HepG2 (cell line): ENCODE measurements around the gene DDIT4. TPM values are rescaled to one million over a fixed set of nuclear protein-coding genes. Genes with fewer than 3 reads are reported as not detected.

ENCODE experiments used
- AHR ChIP-seq: IDR thresholded peaks from 2 replicates; pipeline ENCODE4 v1.6.1; 2018; ENCODE audit warnings: missing genetic modification reagents, missing compliant biosample characterization
- AKNA ChIP-seq: sonication (generic); formaldehyde crosslinking; IDR thresholded peaks from 2 replicates; pipeline ENCODE4 v1.4.0; 2020; ENCODE audit warnings: missing genetic modification reagents, borderline replicate concordance
- BRF2 ChIP-seq: sonication (generic); formaldehyde crosslinking; IDR thresholded peaks from 2 replicates; pipeline ENCODE4 v1.8.1; 2022; ENCODE audit warnings: mild to moderate bottlenecking, missing genetic modification reagents
- CREBL2 ChIP-seq: sonication (generic); formaldehyde crosslinking; IDR thresholded peaks from 2 replicates; pipeline ENCODE4 v1.8.1; 2023; ENCODE audit warnings: missing genetic modification reagents, mild to moderate bottlenecking, borderline replicate concordance
- KDM2A ChIP-seq: sonication (generic); formaldehyde crosslinking; IDR thresholded peaks from 2 replicates; pipeline ENCODE4 v1.4.0; 2020; ENCODE audit warnings: low read depth, missing genetic modification reagents, borderline replicate concordance
- MBD4 ChIP-seq: IDR thresholded peaks from 2 replicates; pipeline ENCODE4 v1.6.1; 2012; ENCODE audit warnings: low read length, inconsistent platforms, borderline replicate concordance
- NFIC ChIP-seq: IDR thresholded peaks from 2 replicates; pipeline ENCODE4 v1.6.1; 2012; ENCODE audit warnings: mild to moderate bottlenecking, low read length, inconsistent platforms
- PLRG1 ChIP-seq: fragments of 450-650 bp; conservative IDR thresholded peaks from 2 replicates; pipeline ENCODE4 v1.6.1; 2016
- RAD51 ChIP-seq: fragments of 450-650 bp; IDR thresholded peaks from 2 replicates; pipeline ENCODE4 v1.6.1; 2016; ENCODE audit warnings: borderline replicate concordance
- RBM22 ChIP-seq: fragments of 200-400 bp; formaldehyde crosslinking; optimal IDR thresholded peaks from 2 replicates; pipeline ENCODE3; 2017; ENCODE audit warnings: mild to moderate bottlenecking, low read length, moderate library complexity
- SATB2 ChIP-seq: sonication (generic); formaldehyde crosslinking; IDR thresholded peaks from 2 replicates; pipeline ENCODE4 v1.5.0; 2020; ENCODE audit warnings: missing genetic modification reagents
- SRY ChIP-seq: sonication (generic); formaldehyde crosslinking; IDR thresholded peaks from 2 replicates; pipeline ENCODE4 v1.8.0; 2022; ENCODE audit warnings: mild to moderate bottlenecking, missing genetic modification reagents
- WIZ ChIP-seq: sonication (generic); formaldehyde crosslinking; IDR thresholded peaks from 2 replicates; pipeline ENCODE4 v1.5.1; 2020; ENCODE audit warnings: mild to moderate bottlenecking, missing genetic modification reagents
- ZFP37 ChIP-seq: sonication (generic); formaldehyde crosslinking; IDR thresholded peaks from 2 replicates; pipeline ENCODE4 v1.4.0; 2020; ENCODE audit warnings: missing genetic modification reagents, borderline replicate concordance
- ZNF274 ChIP-seq: sonication (generic); formaldehyde crosslinking; IDR thresholded peaks from 2 replicates; pipeline ENCODE4 v1.5.1; 2020; ENCODE audit warnings: mild to moderate bottlenecking, missing genetic modification reagents
- ZNF326 ChIP-seq: sonication (generic); formaldehyde crosslinking; IDR thresholded peaks from 2 replicates; pipeline ENCODE4 v1.4.0; 2020; ENCODE audit warnings: missing genetic modification reagents, borderline replicate concordance
- ZNF460 ChIP-seq: sonication (generic); formaldehyde crosslinking; IDR thresholded peaks from 2 replicates; pipeline ENCODE4 v1.5.1; 2020; ENCODE audit warnings: missing genetic modification reagents, mild to moderate bottlenecking, borderline replicate concordance
- ZNF7 ChIP-seq: IDR thresholded peaks from 2 replicates; pipeline ENCODE4 v1.6.1; 2016; ENCODE audit warnings: missing biosample characterization, missing genetic modification reagents
- ZSCAN21 ChIP-seq: sonication (generic); formaldehyde crosslinking; IDR thresholded peaks from 2 replicates; pipeline ENCODE4 v1.8.0; 2022; ENCODE audit warnings: mild to moderate bottlenecking, missing genetic modification reagents, moderate library complexity, borderline replicate concordance
- ZSCAN31 ChIP-seq: sonication (generic); formaldehyde crosslinking; IDR thresholded peaks from 2 replicates; pipeline ENCODE4 v1.5.0; 2020; ENCODE audit warnings: low read depth, mild to moderate bottlenecking, missing genetic modification reagents
- ZXDC ChIP-seq: sonication (generic); formaldehyde crosslinking; IDR thresholded peaks from 2 replicates; pipeline ENCODE4 v1.5.0; 2020; ENCODE audit warnings: mild to moderate bottlenecking, missing genetic modification reagents
- polyA plus RNA-seq, 8 experiments: library from polyadenylated mRNA; depleted of rRNA in 3 of 8; stranded (reverse) in 7 of 8; unstranded in 1 of 8; fragments of >200 nt; fragmentation: Illumina TruSeq in 4 of 8; extraction: Trizol in 4 of 8; gene quantifications; 2 replicates each; pipeline versions ENCODE4 v1.2.1 to v1.2.3, GENCODE V29; 2011 to 2016; ENCODE audit warnings: low read depth in 4 of 8, missing spikeins in 1 of 8, mixed read lengths in 1 of 8; ENCODE audit not compliant: insufficient read depth in 1 of 8
- total RNA-seq, 5 experiments: library from RNA; depleted of rRNA; stranded (reverse); fragments of >200 nt; fragmentation: Illumina TruSeq; extraction: Trizol; gene quantifications; 2 replicates each; pipeline ENCODE4 v1.2.3, GENCODE V29; 2016; ENCODE audit warnings: low read depth in 1 of 5

Gene DDIT4
- total and polyA plus RNA-seq, 2 of the 13 experiments (the other 11 are each of a cell fraction or from before 2014, with no cell fraction given): 35.6 to 40.7 TPM

GRCh38 chr10:72319416-72320254 is 45.9 kb downstream of the DDIT4 start (continued):
- TF ChIP-seq ZNF274 (CRISPR knock-in tag) (peak; percentile 33; the same call in 1 of the 2 replicates), NFIC (no peak; the same call in 1 of the 2 replicates), CREBL2 (CRISPR knock-in tag) (no peak), ZFP37 (CRISPR knock-in tag) (no peak), RBM22 (peak; percentile 7), PLRG1 (no peak), ZNF460 (CRISPR knock-in tag) (no peak; the same call in none of the 2 replicates), KDM2A (CRISPR knock-in tag) (peak; percentile 58), RAD51 (no peak), ZNF326 (no peak), ZNF7 (CRISPR knock-in tag) (no peak), AHR (CRISPR knock-in tag) (0 out of 2 replicates have a peak, but pooled peaks have one; percentile 28), ZXDC (CRISPR knock-in tag) (no peak; the same call in 1 of the 2 replicates), ZSCAN31 (CRISPR knock-in tag) (no peak), MBD4 (no peak), SRY (CRISPR knock-in tag) (peak; percentile 80; the same call in 1 of the 2 replicates), SATB2 (CRISPR knock-in tag) (no peak), BRF2 (CRISPR knock-in tag) (peak; percentile 29; the same call in 1 of the 2 replicates), WIZ (CRISPR knock-in tag) (no peak), AKNA (CRISPR knock-in tag) (no peak), ZSCAN21 (CRISPR knock-in tag) (0 out of 2 replicates have a peak, but pooled peaks have one; percentile 18)
